A549 (cell line): ENCODE results near the gene PTPN14.

Source experiments
- CEBPB ChIP-seq, 2 experiments: fragments of >200 bp in 1 of 2; sonication (Bioruptor Twin) in 1 of 2; formaldehyde crosslinking in 1 of 2; IDR thresholded peaks; 2 replicates each; pipeline ENCODE4 v1.6.1; 2012 to 2016
- CTCF ChIP-seq: fragments of >200 bp; sonication (Bioruptor Twin); formaldehyde crosslinking; IDR thresholded peaks from 3 replicates; pipeline ENCODE4 v1.5.1; 2016
- ESRRA ChIP-seq: fragments of 150-350 bp; IDR thresholded peaks from 2 replicates; pipeline ENCODE4 v1.6.1; 2014; ENCODE audit warnings: mild to moderate bottlenecking, low read length, borderline replicate concordance
- HDAC2 ChIP-seq: fragments of 200-600 bp; sonication (generic); IDR thresholded peaks from 2 replicates; pipeline ENCODE4 v1.6.1; 2016
- MYC ChIP-seq: IDR thresholded peaks from 2 replicates; pipeline ENCODE4 v1.6.1; 2012; ENCODE audit warnings: mild to moderate bottlenecking, inconsistent platforms, low read length, improper control_type of control experiment, borderline replicate concordance
- POLR2A ChIP-seq: IDR thresholded peaks from 2 replicates; pipeline ENCODE4 v1.6.1; 2012; ENCODE audit warnings: mild to moderate bottlenecking, low read length
- RNF2 ChIP-seq: fragments of 200-600 bp; sonication (generic); IDR thresholded peaks from 2 replicates; pipeline ENCODE4 v1.6.1; 2016; ENCODE audit warnings: low read depth, mild to moderate bottlenecking, antibody characterized with exemption, moderate library complexity, borderline replicate concordance

GRCh38 chr1:214354440-214355148 is 196.8 kb downstream of the PTPN14 start:
- TF ChIP-seq MYC (no peak), RNF2 (no peak), CTCF (no peak), ESRRA (no peak), POLR2A (no peak), HDAC2 (no peak), CEBPB (IDR thresholded peaks at IDR 0.05) (no peak)
